GM23338 (cell line): Measurements from ENCODE around the gene MBD3L2. TPM values are rescaled to one million over a fixed set of nuclear protein-coding genes. Genes with fewer than 3 reads are reported as not detected.
A peak's percentile ranks its signal among the peaks of the same experiment; 100 is the strongest.

ENCODE experiments used
- ATAC-seq: fragments of 200-7000 bp; cut with Tn5 transposase; 3 replicates; pipeline ENCODE4 v1.9.1; 2020
- DNase-seq: peaks from one replicate; pipeline ENCODE4 v3.0.0-alpha.2; 2015; ENCODE audit warnings: low spot score
- H2AFZ ChIP-seq: fragments of 200-600 bp; sonication (generic); 2 replicates; pipeline ENCODE4 v1.8.0; 2016; ENCODE audit warnings: antibody characterized with exemption, mild to moderate bottlenecking, moderate library complexity
- H3F3A ChIP-seq: fragments of 200-600 bp; sonication (generic); replicated peaks from 2 replicates; pipeline ENCODE4 v1.8.0; 2017; ENCODE audit warnings: antibody characterized with exemption, mixed run types, low read depth
- H3K27ac ChIP-seq: fragments of 200-600 bp; sonication (generic); 2 replicates; pipeline ENCODE4 v1.6.1; 2016; ENCODE audit warnings: low read depth
- H3K27me3 ChIP-seq: fragments of 200-600 bp; sonication (generic); 2 replicates; pipeline ENCODE4 v1.8.0; 2016; ENCODE audit warnings: mild to moderate bottlenecking, mixed run types, moderate library complexity; ENCODE audit not compliant: insufficient read depth
- H3K36me3 ChIP-seq: fragments of 200-600 bp; sonication (generic); 2 replicates; pipeline ENCODE4 v1.8.0; 2016; ENCODE audit warnings: mild to moderate bottlenecking; ENCODE audit not compliant: insufficient read depth
- H3K4me1 ChIP-seq: fragments of 200-600 bp; sonication (generic); 2 replicates; pipeline ENCODE4 v1.8.0; 2016; ENCODE audit warnings: mild to moderate bottlenecking, moderate library complexity; ENCODE audit not compliant: insufficient read depth
- H3K4me2 ChIP-seq: fragments of 200-600 bp; sonication (generic); 2 replicates; pipeline ENCODE4 v1.7.1; 2017; ENCODE audit warnings: mixed run types
- H3K4me3 ChIP-seq: fragments of 200-600 bp; sonication (generic); 2 replicates; pipeline ENCODE4 v1.6.1; 2016; ENCODE audit warnings: mixed run types
- H3K79me2 ChIP-seq: fragments of 200-600 bp; sonication (generic); replicated peaks from 2 replicates; pipeline ENCODE4 v1.8.0; 2017; ENCODE audit warnings: mild to moderate bottlenecking; ENCODE audit not compliant: insufficient read depth
- H3K9me2 ChIP-seq: fragments of 200-600 bp; sonication (generic); 2 replicates; pipeline ENCODE4 v1.8.0; 2017; ENCODE audit not compliant: insufficient read depth
- H4K20me1 ChIP-seq: fragments of 200-600 bp; sonication (generic); replicated peaks from 2 replicates; pipeline ENCODE4 v1.8.0; 2017; ENCODE audit warnings: mild to moderate bottlenecking; ENCODE audit not compliant: insufficient read depth
- H3K27ac Mint-ChIP-seq: 2 replicates; pipeline ENCODE4 v1.8.0; 2020; ENCODE audit warnings: inconsistent platforms, mild to moderate bottlenecking, moderate library complexity, mixed read lengths
- H3K27me3 Mint-ChIP-seq: 3 replicates; pipeline ENCODE4 v1.8.0; 2022; ENCODE audit warnings: low read depth, mild to moderate bottlenecking, moderate library complexity, mixed read lengths, inconsistent platforms; ENCODE audit not compliant: insufficient read depth, poor library complexity
- H3K36me3 Mint-ChIP-seq: 3 replicates; pipeline ENCODE4 v1.8.0; 2021; ENCODE audit warnings: low read depth, mild to moderate bottlenecking, inconsistent platforms, moderate library complexity, mixed read lengths
- H3K4me1 Mint-ChIP-seq: 3 replicates; pipeline ENCODE4 v1.8.0; 2020; ENCODE audit warnings: mild to moderate bottlenecking, inconsistent platforms, mixed read lengths
- H3K4me3 Mint-ChIP-seq: 3 replicates; pipeline ENCODE4 v1.8.0; 2021; ENCODE audit warnings: moderate library complexity, mild to moderate bottlenecking, inconsistent platforms, mixed read lengths
- H3K9me3 Mint-ChIP-seq: 3 replicates; pipeline ENCODE4 v1.8.0; 2020; ENCODE audit warnings: moderate library complexity, mild to moderate bottlenecking, inconsistent platforms, mixed read lengths
- CREB1 ChIP-seq: fragments of 250-450 bp; sonication (Bioruptor Pico); IDR thresholded peaks from 2 replicates; pipeline ENCODE4 v1.5.0; 2020; ENCODE audit warnings: low read depth, mild to moderate bottlenecking, moderate library complexity
- ETS1 ChIP-seq: IDR thresholded peaks from 2 replicates; pipeline ENCODE4 v1.6.1; 2016; ENCODE audit warnings: antibody characterized with exemption
- EZH2 ChIP-seq: fragments of 200-600 bp; sonication (generic); IDR thresholded peaks from one replicate; pipeline ENCODE4 v1.8.0; 2017; ENCODE audit warnings: antibody characterized with exemption, mild to moderate bottlenecking, low read depth; ENCODE audit not compliant: unreplicated experiment
- EZH2phosphoT487 ChIP-seq: fragments of 200-600 bp; sonication (generic); IDR thresholded peaks from one replicate; pipeline ENCODE4 v1.8.1; 2018; ENCODE audit warnings: antibody characterized with exemption; ENCODE audit not compliant: unreplicated experiment
- JUNB ChIP-seq: IDR thresholded peaks from one replicate; pipeline ENCODE4 v1.6.1; 2016; ENCODE audit warnings: antibody characterized with exemption; ENCODE audit not compliant: unreplicated experiment
- POLR2AphosphoS5 ChIP-seq: IDR thresholded peaks from 2 replicates; pipeline ENCODE4 v1.6.1; 2016; ENCODE audit warnings: antibody characterized with exemption, low read depth
- ZNF114 ChIP-seq: fragments of 250-450 bp; sonication (Bioruptor Pico); IDR thresholded peaks from 2 replicates; pipeline ENCODE4 v1.5.0; 2020; ENCODE audit warnings: mild to moderate bottlenecking, moderate library complexity
- ZNF331 ChIP-seq: fragments of 250-450 bp; sonication (Bioruptor Pico); IDR thresholded peaks from 2 replicates; pipeline ENCODE4 v1.5.0; 2020; ENCODE audit warnings: low read depth, mild to moderate bottlenecking, moderate library complexity
- polyA plus RNA-seq: library from polyadenylated mRNA; unstranded; fragments of >200 nt; fragmentation: Nextera tagmentation; extraction: Ambion mirVana; gene quantifications from 2 replicates; pipeline ENCODE4 v1.2.1, GENCODE V29; 2016
- total RNA-seq: library from RNA; depleted of rRNA; stranded (reverse); fragments of >200 nt; shearing (Covaris generic); gene quantifications from 2 replicates; pipeline ENCODE4 v1.2.3, GENCODE V29; 2014
- TF ChIP-seq, protein P1 (sequence below): IDR thresholded peaks from one replicate; pipeline ENCODE4 v1.6.1; 2018; ENCODE audit warnings: antibody characterized with exemption; ENCODE audit not compliant: unreplicated experiment

Gene MBD3L2
- total and polyA plus RNA-seq, 2 experiments from 2014 or later = not detected

DNA sequence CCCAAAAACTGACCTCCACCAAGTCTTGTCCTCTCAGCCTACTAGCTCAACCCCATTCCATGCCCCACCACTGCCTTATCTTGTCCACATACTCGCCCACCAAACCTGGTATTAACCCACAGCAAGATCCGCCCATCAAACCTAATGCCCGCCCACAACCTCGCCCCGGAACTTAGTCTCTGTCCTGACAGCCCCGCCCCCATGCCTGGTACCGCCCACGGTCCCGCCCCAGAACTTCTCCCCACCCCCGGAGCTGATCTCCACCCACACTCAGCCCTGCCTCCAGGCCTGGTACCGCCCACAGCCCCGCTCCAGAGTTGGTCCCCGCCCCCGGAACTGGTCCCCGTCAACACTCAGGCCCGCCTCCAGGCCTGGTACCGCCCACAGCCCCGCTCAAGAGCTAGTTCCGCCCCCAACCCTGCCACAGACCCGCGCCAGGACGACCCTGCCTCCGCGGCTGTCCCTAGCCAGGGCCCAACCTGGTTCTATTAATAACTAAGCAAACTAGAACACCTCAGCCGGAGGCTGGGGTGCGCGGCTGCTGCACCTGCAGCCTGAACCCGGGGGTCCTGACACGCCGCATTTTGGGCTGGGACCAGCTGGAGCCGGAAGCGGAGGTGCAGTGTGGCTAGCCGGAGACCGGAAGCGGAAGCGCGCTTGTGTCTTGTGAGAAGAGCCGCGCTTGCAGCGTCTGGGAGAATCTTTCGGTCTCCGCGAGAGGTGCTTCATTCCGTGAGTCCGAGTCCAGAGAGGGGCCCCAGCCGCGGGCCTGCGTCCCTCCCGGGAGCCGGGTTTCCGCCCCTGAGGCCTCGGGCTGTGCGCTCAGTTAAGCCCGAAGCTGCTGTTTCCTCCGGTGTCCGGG, 20.2 kb downstream of the MBD3L2 start, which contains the start of gene ZNF557:
Gene ZNF557, plus strand, starts transcription at position 662 of the 862 bp plus-strand sequence. CDS start 5,372 bp downstream, outside the sequence.
- Histone ChIP-seq H3K4me2 (peak within 1 kb of the TSS; percentile 84), H3K4me3 (peak within 1 kb of the TSS; percentile 98), H3K27ac (peak within 1 kb of the TSS; percentile 88), H3K36me3 (peaks cover 8% of the 10 kb centered on the region), H3K27me3 (no peaks in the 10 kb centered on the region), H3K9me2 (no peaks in the 10 kb centered on the region), H4K20me1 (no peaks in the 10 kb centered on the region), H3K4me1 (no peaks in the 10 kb centered on the region), H3F3A (no peaks in the 10 kb centered on the region), H2AFZ (peak within 1 kb of the TSS; percentile 99), H3K79me2 (peaks cover 12% of the 10 kb centered on the region; the same call in 1 of the 2 replicates)
- ATAC-seq (peak; percentile 98), DNase-seq (peak; percentile 99)
- Mint-ChIP-seq H3K27ac (peak within 1 kb of the TSS; percentile 97), H3K4me3 (peak within 1 kb of the TSS; percentile 93), H3K4me1 (no peaks in the 10 kb centered on the region; the same call in 2 of the 3 replicates), H3K27me3 (peaks cover 13% of the 10 kb centered on the region), H3K9me3 (peaks cover 43% of the 10 kb centered on the region), H3K36me3 (peaks cover 42% of the 10 kb centered on the region)
- TF ChIP-seq POLR2AphosphoS5 = peak; percentile 83
- peak; percentile 67 for TF ChIP-seq ETS1
- no peak for TF ChIP-seq ZNF114 (CRISPR knock-in tag)

GRCh38 chr19:7069904-7070226, 20.7 kb downstream of the MBD3L2 start:
- no peak for DNase-seq
- Histone ChIP-seq H3K27me3 (no peaks in the 10 kb centered on the region), H3K4me3 (peak overlapping the region; percentile 98), H3K4me1 (no peaks in the 10 kb centered on the region), H3F3A (no peaks in the 10 kb centered on the region), H4K20me1 (no peaks in the 10 kb centered on the region), H3K4me2 (peak overlapping the region; percentile 84), H3K27ac (peak overlapping the region; percentile 88), H3K36me3 (peaks cover 8% of the 10 kb centered on the region), H3K9me2 (no peaks in the 10 kb centered on the region), H3K79me2 (peaks cover 12% of the 10 kb centered on the region; the same call in 1 of the 2 replicates), H2AFZ (peak overlapping the region; percentile 99)
- Mint-ChIP-seq H3K27me3 (peaks cover 15% of the 10 kb centered on the region), H3K4me1 (no peaks in the 10 kb centered on the region; the same call in 2 of the 3 replicates), H3K27ac (no peak overlapping the region), H3K9me3 (peaks cover 40% of the 10 kb centered on the region), H3K4me3 (peak overlapping the region; percentile 93), H3K36me3 (peaks cover 46% of the 10 kb centered on the region)
- ATAC-seq = no peak
- TF ChIP-seq ZNF114 (CRISPR knock-in tag) (no peak), EZH2phosphoT487 (no peak), POLR2AphosphoS5 (no peak), CREB1 (CRISPR knock-in tag) (no peak), ZNF331 (CRISPR knock-in tag) (no peak), JUNB (no peak), EZH2 (no peak)
- TF ChIP-seq, protein P1, sequence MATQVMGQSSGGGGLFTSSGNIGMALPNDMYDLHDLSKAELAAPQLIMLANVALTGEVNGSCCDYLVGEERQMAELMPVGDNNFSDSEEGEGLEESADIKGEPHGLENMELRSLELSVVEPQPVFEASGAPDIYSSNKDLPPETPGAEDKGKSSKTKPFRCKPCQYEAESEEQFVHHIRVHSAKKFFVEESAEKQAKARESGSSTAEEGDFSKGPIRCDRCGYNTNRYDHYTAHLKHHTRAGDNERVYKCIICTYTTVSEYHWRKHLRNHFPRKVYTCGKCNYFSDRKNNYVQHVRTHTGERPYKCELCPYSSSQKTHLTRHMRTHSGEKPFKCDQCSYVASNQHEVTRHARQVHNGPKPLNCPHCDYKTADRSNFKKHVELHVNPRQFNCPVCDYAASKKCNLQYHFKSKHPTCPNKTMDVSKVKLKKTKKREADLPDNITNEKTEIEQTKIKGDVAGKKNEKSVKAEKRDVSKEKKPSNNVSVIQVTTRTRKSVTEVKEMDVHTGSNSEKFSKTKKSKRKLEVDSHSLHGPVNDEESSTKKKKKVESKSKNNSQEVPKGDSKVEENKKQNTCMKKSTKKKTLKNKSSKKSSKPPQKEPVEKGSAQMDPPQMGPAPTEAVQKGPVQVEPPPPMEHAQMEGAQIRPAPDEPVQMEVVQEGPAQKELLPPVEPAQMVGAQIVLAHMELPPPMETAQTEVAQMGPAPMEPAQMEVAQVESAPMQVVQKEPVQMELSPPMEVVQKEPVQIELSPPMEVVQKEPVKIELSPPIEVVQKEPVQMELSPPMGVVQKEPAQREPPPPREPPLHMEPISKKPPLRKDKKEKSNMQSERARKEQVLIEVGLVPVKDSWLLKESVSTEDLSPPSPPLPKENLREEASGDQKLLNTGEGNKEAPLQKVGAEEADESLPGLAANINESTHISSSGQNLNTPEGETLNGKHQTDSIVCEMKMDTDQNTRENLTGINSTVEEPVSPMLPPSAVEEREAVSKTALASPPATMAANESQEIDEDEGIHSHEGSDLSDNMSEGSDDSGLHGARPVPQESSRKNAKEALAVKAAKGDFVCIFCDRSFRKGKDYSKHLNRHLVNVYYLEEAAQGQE = no peak
